IPS DF 6.9 (cell line): ENCODE data around the gene KCTD15.

Source experiments
- DNase-seq: peaks from one replicate; pipeline ENCODE4 v3.0.0-alpha.2; 2013; ENCODE audit warnings: low read depth, low spot score
- H3K27ac ChIP-seq: one replicate; pipeline ENCODE4 v1.5.1; 2013; ENCODE audit warnings: low read length, control low read depth
- H3K27me3 ChIP-seq: 2 replicates; pipeline ENCODE4 v1.6.1; 2013; ENCODE audit warnings: mild to moderate bottlenecking, low read length; ENCODE audit not compliant: control insufficient read depth, insufficient read depth
- H3K36me3 ChIP-seq: 2 replicates; pipeline ENCODE4 v1.6.1; 2013; ENCODE audit warnings: low read length; ENCODE audit not compliant: control insufficient read depth, insufficient read depth
- H3K4me1 ChIP-seq: 2 replicates; pipeline ENCODE4 v1.6.1; 2013; ENCODE audit warnings: low read length; ENCODE audit not compliant: control insufficient read depth, insufficient read depth
- H3K4me3 ChIP-seq: 2 replicates; pipeline ENCODE4 v1.5.1; 2013; ENCODE audit warnings: mild to moderate bottlenecking, low read length
- H3K9me3 ChIP-seq: 2 replicates; pipeline ENCODE4 v1.6.1; 2013; ENCODE audit warnings: low read length, inconsistent platforms; ENCODE audit not compliant: control insufficient read depth, insufficient read depth
- WGBS: extraction: QIAGEN DNeasy Blood & Tissue Kit; methylation state at CpG from one replicate; pipeline ENCODE4 v1.1.7; 2013; ENCODE audit warnings: mixed read lengths, missing lambda C conversion rate; ENCODE audit not compliant: insufficient read length, insufficient coverage; 5-methylcytosine and 5-hydroxymethylcytosine counted together

Gene KCTD15

GRCh38 chr19:33845498-33845897, 48.8 kb downstream of the KCTD15 start:
- WGBS = no CpG with 5 or more reads among the region's 2 CpGs
- H3K4me1 ChIP-seq = no peaks in the 10 kb centered on the region
- H3K27ac ChIP-seq = no peak overlapping the region
- H3K9me3 ChIP-seq = no peaks in the 10 kb centered on the region
- H3K36me3 ChIP-seq = no peaks in the 10 kb centered on the region
- H3K27me3 ChIP-seq = no peaks in the 10 kb centered on the region
- no peak for DNase-seq
- no peak overlapping the region for H3K4me3 ChIP-seq

GRCh38 chr19:33849551-33850147, 53.0 kb downstream of the KCTD15 start:
- Histone ChIP-seq H3K36me3 (no peaks in the 10 kb centered on the region), H3K4me3 (no peak overlapping the region), H3K27ac (no peak overlapping the region), H3K27me3 (no peaks in the 10 kb centered on the region), H3K9me3 (no peaks in the 10 kb centered on the region), H3K4me1 (no peaks in the 10 kb centered on the region)
- no CpG with 5 or more reads among the region's 5 CpGs for WGBS
- DNase-seq = no peak

GRCh38 chr19:33859016-33859415, 62.3 kb downstream of the KCTD15 start:
- H3K4me1 ChIP-seq = no peaks in the 10 kb centered on the region
- no peak overlapping the region for H3K27ac ChIP-seq
- no peaks in the 10 kb centered on the region for H3K27me3 ChIP-seq
- no peak for DNase-seq
- WGBS = no CpG with 5 or more reads among the region's 17 CpGs
- no peak overlapping the region for H3K4me3 ChIP-seq
- H3K9me3 ChIP-seq = no peaks in the 10 kb centered on the region
- no peaks in the 10 kb centered on the region for H3K36me3 ChIP-seq

- H3K27ac ChIP-seq = no peak overlapping the region
- no peaks in the 10 kb centered on the region for H3K27me3 ChIP-seq
- H3K36me3 ChIP-seq = no peaks in the 10 kb centered on the region
- DNase-seq = no peak
- no peaks in the 10 kb centered on the region for H3K4me1 ChIP-seq
- no CpG with 5 or more reads among the region's 10 CpGs for WGBS
- no peaks in the 10 kb centered on the region for H3K9me3 ChIP-seq
- no peak overlapping the region for H3K4me3 ChIP-seq
These were observed 63.8 kb downstream of the KCTD15 start for GRCh38 chr19:33860312-33861090.

- H3K36me3 ChIP-seq = no peaks in the 10 kb centered on the region
- H3K4me3 ChIP-seq = no peak overlapping the region
- no peak overlapping the region for H3K27ac ChIP-seq
- H3K4me1 ChIP-seq = no peaks in the 10 kb centered on the region
- H3K27me3 ChIP-seq = no peaks in the 10 kb centered on the region; the same call in 1 of the 2 replicates
- DNase-seq = no peak
- no peaks in the 10 kb centered on the region for H3K9me3 ChIP-seq
- no CpG with 5 or more reads among the region's 3 CpGs for WGBS
These were observed 65.3 kb downstream of the KCTD15 start for GRCh38 chr19:33861950-33862349.

- H3K4me3 ChIP-seq = no peak overlapping the region
- H3K4me1 ChIP-seq = no peaks in the 10 kb centered on the region
- H3K36me3 ChIP-seq = no peaks in the 10 kb centered on the region
- DNase-seq = no peak
- no peaks in the 10 kb centered on the region for H3K9me3 ChIP-seq
- H3K27ac ChIP-seq = no peak overlapping the region
- H3K27me3 ChIP-seq = no peaks in the 10 kb centered on the region; the same call in 1 of the 2 replicates
- no CpG with 5 or more reads among the region's 4 CpGs for WGBS
These were observed 66.3 kb downstream of the KCTD15 start for GRCh38 chr19:33862981-33863380.

- Histone ChIP-seq H3K4me3 (no peak overlapping the region), H3K27me3 (no peaks in the 10 kb centered on the region; the same call in 1 of the 2 replicates), H3K4me1 (no peaks in the 10 kb centered on the region), H3K27ac (no peak overlapping the region), H3K9me3 (no peaks in the 10 kb centered on the region), H3K36me3 (no peaks in the 10 kb centered on the region)
- no peak for DNase-seq
- no CpG with 5 or more reads among the region's 5 CpGs for WGBS
These were observed 66.8 kb downstream of the KCTD15 start for GRCh38 chr19:33863436-33863835.

- H3K4me3 ChIP-seq = no peak overlapping the region
- WGBS = no CpG with 5 or more reads among the region's 3 CpGs
- H3K27me3 ChIP-seq = no peaks in the 10 kb centered on the region; the same call in 1 of the 2 replicates
- DNase-seq = no peak
- H3K9me3 ChIP-seq = no peaks in the 10 kb centered on the region
- H3K36me3 ChIP-seq = no peaks in the 10 kb centered on the region
- 0 out of 2 replicates have a peak, but pooled peaks cover 2% of the 10 kb centered on the region for H3K4me1 ChIP-seq
- H3K27ac ChIP-seq = no peak overlapping the region
These were observed 67.7 kb downstream of the KCTD15 start for GRCh38 chr19:33864311-33864850.

GRCh38 chr19:33865306-33865705, 68.6 kb downstream of the KCTD15 start:
- DNase-seq = no peak
- no peak overlapping the region for H3K4me3 ChIP-seq
- WGBS = no CpG with 5 or more reads among the region's 10 CpGs
- no peaks in the 10 kb centered on the region for H3K9me3 ChIP-seq
- 0 out of 2 replicates have a peak, but pooled peaks cover 2% of the 10 kb centered on the region for H3K4me1 ChIP-seq
- H3K36me3 ChIP-seq = no peaks in the 10 kb centered on the region
- no peak overlapping the region for H3K27ac ChIP-seq
- no peaks in the 10 kb centered on the region; the same call in 1 of the 2 replicates for H3K27me3 ChIP-seq
